Aorta (tissue), 5 donors: ENCODE results near the gene PDE6C. TPM values are rescaled to one million over a fixed set of nuclear protein-coding genes. Genes with fewer than 3 reads are reported as not detected.

ENCODE experiments used
- ATAC-seq: fragments of 200-7000 bp; cut with Tn5 transposase; one replicate; pipeline ENCODE4 v1.9.1; 2022; ENCODE audit warnings: moderate library complexity; ENCODE audit not compliant: low FRiP score
- DNase-seq, 2 donors: peaks; one replicate each; pipeline ENCODE4 v3.0.0-alpha.2; 2020
- H3K27ac ChIP-seq, 2 donors: one replicate each; pipeline ENCODE4 v1.5.1; 2013; ENCODE audit warnings: low read length in 2 of 2, mild to moderate bottlenecking in 2 of 2, moderate library complexity in 2 of 2, control low read depth in 1 of 2, inconsistent platforms in 1 of 2, low read depth in 1 of 2
- H3K27me3 ChIP-seq, 2 donors: one replicate each; pipeline ENCODE4 v1.6.1; 2013; ENCODE audit warnings: control low read depth in 1 of 2, low read length in 1 of 2, mild to moderate bottlenecking in 1 of 2, moderate library complexity in 1 of 2; ENCODE audit not compliant: insufficient read depth in 2 of 2, control insufficient read depth in 1 of 2
- H3K36me3 ChIP-seq, 2 donors: one replicate each; pipeline ENCODE4 v1.6.1; 2013; ENCODE audit warnings: control low read depth in 1 of 2, low read length in 1 of 2, mild to moderate bottlenecking in 1 of 2; ENCODE audit not compliant: insufficient read depth in 2 of 2, control insufficient read depth in 1 of 2
- H3K4me1 ChIP-seq, 2 donors: one replicate each; pipeline ENCODE4 v1.6.1; 2013; ENCODE audit warnings: low read length in 2 of 2, control low read depth in 1 of 2, mild to moderate bottlenecking in 1 of 2, moderate library complexity in 1 of 2; ENCODE audit not compliant: insufficient read depth in 2 of 2, control insufficient read depth in 1 of 2
- H3K4me3 ChIP-seq, 2 donors: one replicate each; pipeline ENCODE4 v1.5.1; 2013; ENCODE audit warnings: low read length in 2 of 2, control low read depth in 1 of 2, mild to moderate bottlenecking in 1 of 2
- H3K9me3 ChIP-seq: one replicate; pipeline ENCODE4 v1.6.1; 2013; ENCODE audit warnings: mild to moderate bottlenecking, low read length; ENCODE audit not compliant: control insufficient read depth
- WGBS, 2 donors: extraction: QIAGEN DNeasy Blood & Tissue Kit; methylation state at CpG; one replicate each; pipeline ENCODE4 v1.1.7; 2013; 5-methylcytosine and 5-hydroxymethylcytosine counted together
- intact Hi-C, 2 donors: fragments of 100-400 bp; cut with DNase I; formaldehyde crosslinking; loops; one replicate each; pipeline versions ENCODE4 v1.14.2 to v1.15.0; 2022
- polyA plus RNA-seq, 2 donors: library from polyadenylated mRNA; stranded (reverse); fragments of 200-250 nt; gene quantifications; one replicate each; pipeline ENCODE4 v1.2.3, GENCODE V29; 2013
- total RNA-seq, 2 donors: library from RNA; stranded (reverse); fragmentation: NEBNext Ultra II Directional; extraction: Animal tissue kit (Norgen Biotek cat#: 25700); gene quantifications; one replicate each; pipeline ENCODE4 v1.2.1, GENCODE V29; 2021
- donor health status: healthy with polysubstance abuse.
- donor health status: Bipolar disorder and iron deficiency.
- donor health status: DM: no; HTN: no; CAD: no.
- donor health status: DM: no; HTN: no; CAD: no.
- donor health status: DM: yes; HTN: yes; CAD: no.

The PDE6C gene
- total and polyA plus RNA-seq, 4 donors = not detected

DNA sequence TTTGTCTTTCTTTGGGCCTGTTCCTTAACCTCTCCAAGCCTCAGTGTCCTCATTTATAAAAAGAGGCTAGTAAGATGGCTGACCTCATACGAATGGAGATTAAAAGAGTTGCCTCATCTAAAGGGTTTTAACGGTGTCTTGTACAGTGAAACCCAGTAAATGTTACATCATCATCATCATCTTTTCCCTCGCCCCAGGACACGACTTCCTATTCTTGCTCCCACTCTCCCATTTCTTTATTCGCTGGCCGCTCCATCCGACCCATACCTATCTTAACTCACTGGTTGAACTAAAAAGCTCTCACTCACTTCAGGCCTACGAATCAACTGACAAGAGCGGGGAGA lies 89.5 kb downstream of the PDE6C start:
- ATAC-seq (peak; percentile 33), DNase-seq (no peak)
- intact Hi-C loops = loop anchor here (1.0 to 5.0 kb wide), 5 partner anchors 50 to 117 kb away; partner anchors contain the start of gene LGI1 (in 1 of the 2)
- H3K27ac ChIP-seq = peak overlapping the region in 1 of 2 donors; percentile 50
- no peaks in the 10 kb centered on the region for H3K27me3 ChIP-seq
- peaks cover 0 to 2% of the 10 kb centered on the region in 2 donors for H3K4me1 ChIP-seq
- peak overlapping the region; percentile 40 to 48 for H3K4me3 ChIP-seq
- no peaks in the 10 kb centered on the region for H3K9me3 ChIP-seq
- 0% methylated on average over 9 of the region's 9 CpGs for WGBS, 2 donors
- no peaks in the 10 kb centered on the region for H3K36me3 ChIP-seq

DNA sequence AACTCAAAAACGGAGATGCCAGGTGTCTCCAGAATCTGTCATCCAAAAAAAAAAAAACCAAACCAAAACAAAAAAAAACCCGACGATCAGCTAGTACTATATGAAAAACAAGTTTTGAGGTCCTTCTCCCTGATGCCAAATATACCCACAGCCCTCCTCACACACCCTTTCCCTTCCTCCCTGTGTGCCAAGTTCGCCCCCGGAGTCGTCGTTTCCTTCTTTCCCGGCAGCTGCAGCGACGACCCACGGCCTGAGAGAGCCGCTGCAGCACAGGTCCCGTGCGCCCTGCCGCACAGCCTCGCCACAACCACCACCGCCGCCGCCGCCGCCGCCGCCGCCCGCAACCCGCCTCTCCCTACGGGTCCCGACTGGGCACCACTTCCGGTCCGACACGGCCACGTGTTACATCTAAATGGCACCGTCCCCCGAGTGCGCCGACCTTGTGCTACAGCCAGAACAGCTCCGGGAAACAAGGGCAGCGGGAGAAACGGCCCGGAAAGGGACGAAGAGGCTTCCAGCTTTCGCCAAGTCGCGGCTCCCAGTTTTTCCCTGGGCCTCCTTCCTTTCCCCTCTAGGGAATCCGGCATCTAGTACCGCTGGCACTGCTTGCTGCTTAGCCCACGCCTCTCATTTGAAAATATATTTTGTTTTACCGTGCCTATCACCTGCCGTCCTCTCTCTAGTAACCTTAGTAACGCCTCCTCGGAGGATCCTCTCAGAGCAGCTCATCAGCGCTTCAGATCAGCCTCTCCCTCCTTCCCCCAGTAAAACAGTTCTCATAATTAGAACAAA lies 90.1 kb downstream of the PDE6C start, which contains the start of gene FRA10AC1:
TSS of gene FRA10AC1 (minus strand) at position 383 of the 792 bp plus-strand sequence. CDS start 2,486 bp downstream, outside the sequence.
- Histone ChIP-seq H3K4me3 (peak within 1 kb of the TSS; percentile 50 to 94), H3K27ac (peak within 1 kb of the TSS; percentile 37 to 84), H3K9me3 (no peaks in the 10 kb centered on the region), H3K4me1 (peaks cover 0 to 2% of the 10 kb centered on the region in 2 donors), H3K36me3 (no peaks in the 10 kb centered on the region), H3K27me3 (no peaks in the 10 kb centered on the region)
- intact Hi-C loops = loop anchor here (1.0 to 5.0 kb wide), 4 partner anchors 50 to 114 kb away; partner anchors contain the start of gene LGI1 (in 1 of the 2)
- ATAC-seq (peak; percentile 99), DNase-seq (peak; percentile 94 to 97)
- 0 to 1% methylated on average over 45 to 52 of the region's 52 CpGs for WGBS, 2 donors

DNA sequence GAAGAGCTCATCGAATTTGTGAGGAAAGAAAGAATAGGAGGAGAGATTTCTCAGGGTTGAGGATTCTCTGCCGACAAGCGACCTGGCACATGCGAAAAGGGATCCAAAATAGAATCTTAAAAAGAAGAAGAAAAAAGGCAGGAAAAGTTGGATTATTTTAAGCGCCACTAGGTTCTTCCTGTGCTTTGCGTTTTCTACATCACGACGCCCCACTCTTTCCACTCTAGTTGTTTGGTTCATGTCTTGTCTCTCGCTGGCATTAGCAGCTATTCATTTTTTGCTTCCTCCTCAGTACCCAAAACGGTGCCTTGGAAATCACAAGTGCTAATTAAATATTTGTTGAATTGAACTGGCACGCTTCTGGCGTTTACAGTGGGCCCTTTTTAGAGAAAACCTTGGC lies 90.7 kb downstream of the PDE6C start:
- H3K9me3 ChIP-seq = no peaks in the 10 kb centered on the region
- peaks cover 0 to 2% of the 10 kb centered on the region in 2 donors for H3K4me1 ChIP-seq
- H3K27ac ChIP-seq = peak overlapping the region; percentile 37 to 82
- H3K36me3 ChIP-seq = no peaks in the 10 kb centered on the region
- DNase-seq (no peak), ATAC-seq (no peak)
- intact Hi-C loops = loop anchor here (2.0 to 5.0 kb wide), 3 partner anchors 49 to 114 kb away; partner anchors contain the start of gene LGI1 (in 1 of the 2)
- H3K27me3 ChIP-seq = no peaks in the 10 kb centered on the region
- H3K4me3 ChIP-seq = peak overlapping the region; percentile 50 to 94
- WGBS, 2 donors = 1% methylated on average over 12 of the region's 12 CpGs

DNA sequence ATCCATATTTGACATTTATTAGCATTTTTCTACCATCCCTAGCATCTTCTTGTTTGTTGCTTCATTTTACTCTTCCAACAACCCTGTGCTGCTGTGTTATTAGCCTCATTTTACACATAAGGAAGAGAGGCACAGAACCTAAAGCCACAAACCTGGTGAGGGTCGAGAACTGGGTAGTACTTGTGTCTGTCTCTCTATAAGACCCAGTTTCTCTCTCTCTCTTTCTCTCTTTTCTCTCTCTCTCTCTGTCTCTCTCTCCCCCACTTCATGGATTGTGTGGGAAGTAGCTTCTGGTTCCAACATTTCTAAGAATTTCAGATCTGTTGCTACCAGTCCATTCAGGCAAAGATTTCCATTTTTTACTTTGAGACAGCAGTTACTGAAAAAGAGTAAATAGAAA lies 91.5 kb downstream of the PDE6C start:
- WGBS, 2 donors = 82 to 86% methylated on average over 1 of the region's 1 CpG
- no peak overlapping the region for H3K4me3 ChIP-seq
- H3K36me3 ChIP-seq = no peaks in the 10 kb centered on the region
- ATAC-seq = no peak
- H3K27ac ChIP-seq = no peak overlapping the region
- H3K27me3 ChIP-seq = no peaks in the 10 kb centered on the region
- intact Hi-C loops = loop anchor here (2.0 to 5.0 kb wide), 3 partner anchors 48 to 113 kb away; partner anchors contain the start of gene LGI1 (in 1 of the 2)
- DNase-seq = no peak
- H3K9me3 ChIP-seq = no peaks in the 10 kb centered on the region
- H3K4me1 ChIP-seq = peaks cover 0 to 2% of the 10 kb centered on the region in 2 donors

DNA sequence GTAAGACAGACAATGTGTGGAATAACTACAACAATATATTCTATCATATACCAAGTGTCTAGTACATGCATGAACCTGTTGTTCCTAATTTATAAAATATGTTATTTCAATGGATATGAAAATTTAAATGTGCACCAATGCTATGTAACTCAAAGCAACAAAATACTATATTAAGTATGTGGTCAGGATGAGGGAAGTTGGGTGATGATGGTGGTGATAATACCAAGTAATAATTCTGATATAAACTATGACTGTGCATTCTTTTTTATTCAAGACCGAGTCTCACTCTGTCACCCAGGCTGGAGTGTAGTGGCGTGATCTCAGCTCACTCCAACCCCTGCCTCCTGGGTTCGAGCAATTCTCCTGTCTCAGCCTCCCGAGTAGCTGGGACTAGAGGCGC lies 92.1 kb downstream of the PDE6C start:
- no peak overlapping the region for H3K27ac ChIP-seq
- H3K9me3 ChIP-seq = no peaks in the 10 kb centered on the region
- peaks cover 0 to 2% of the 10 kb centered on the region in 2 donors for H3K4me1 ChIP-seq
- ATAC-seq (no peak), DNase-seq (no peak)
- H3K27me3 ChIP-seq = no peaks in the 10 kb centered on the region
- WGBS, 2 donors = 92 to 94% methylated on average over 5 of the region's 5 CpGs
- no peaks in the 10 kb centered on the region for H3K36me3 ChIP-seq
- intact Hi-C loops = loop anchor here (5.0 kb wide), 2 partner anchors 48 to 53 kb away; partner anchors contain the start of gene LGI1 (in 1 of the 2)
- no peak overlapping the region for H3K4me3 ChIP-seq

DNA sequence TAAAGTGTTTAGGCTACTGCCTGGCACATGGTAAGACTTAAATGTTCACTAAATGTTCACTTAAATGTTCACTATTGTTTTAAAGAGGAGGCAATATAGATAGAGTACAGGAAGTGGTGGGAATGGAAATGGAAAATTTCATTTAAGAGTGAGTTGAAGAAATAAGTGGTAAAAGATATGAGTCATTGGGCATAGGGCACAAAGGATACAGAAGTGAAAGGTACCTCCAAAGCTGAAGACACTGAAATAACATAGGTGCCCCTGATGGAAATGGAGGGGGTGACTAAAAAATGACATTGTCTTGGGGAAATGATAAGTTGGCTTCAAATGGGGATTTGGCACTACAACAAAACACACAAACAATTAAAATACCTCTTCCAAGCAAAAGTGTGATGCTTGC lies 95.3 kb downstream of the PDE6C start:
- Histone ChIP-seq H3K27me3 (no peaks in the 10 kb centered on the region), H3K36me3 (no peaks in the 10 kb centered on the region), H3K9me3 (no peaks in the 10 kb centered on the region), H3K4me3 (no peak overlapping the region), H3K4me1 (no peaks in the 10 kb centered on the region), H3K27ac (no peak overlapping the region)
- ATAC-seq (no peak), DNase-seq (no peak)
- intact Hi-C loops = no loop called here

DNA sequence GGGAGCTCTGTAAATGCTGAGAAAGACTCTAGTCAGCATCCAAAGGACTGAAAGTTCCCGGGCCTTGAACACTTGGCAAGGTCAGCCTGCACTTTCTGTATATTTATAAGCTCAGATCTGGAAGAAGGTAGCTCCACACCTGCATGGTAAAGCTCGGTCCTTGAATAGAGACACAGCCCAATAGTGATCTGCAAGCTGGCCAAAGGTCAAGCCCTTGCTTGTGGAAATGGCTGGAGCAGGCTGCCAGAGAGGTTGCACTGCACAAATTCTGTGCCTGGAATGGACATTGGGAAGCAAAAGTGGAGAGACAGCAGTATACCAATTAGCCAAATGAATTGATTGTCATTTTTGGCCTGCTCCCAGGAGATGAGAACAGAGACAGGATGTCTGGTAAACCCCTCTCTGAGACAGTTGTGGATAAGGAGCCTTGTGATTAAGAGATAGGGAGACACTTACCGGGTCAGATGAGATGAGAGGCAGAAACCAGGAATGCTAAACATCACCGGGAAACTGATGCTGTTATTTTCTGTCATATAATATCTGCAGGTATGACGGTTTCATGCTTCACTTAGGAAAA lies 98.1 kb downstream of the PDE6C start:
- H3K27ac ChIP-seq = no peak overlapping the region
- intact Hi-C loops = no loop called here
- 66 to 83% methylated on average over 5 of the region's 5 CpGs for WGBS, 2 donors
- no peaks in the 10 kb centered on the region for H3K36me3 ChIP-seq
- H3K27me3 ChIP-seq = no peaks in the 10 kb centered on the region
- H3K9me3 ChIP-seq = no peaks in the 10 kb centered on the region
- no peaks in the 10 kb centered on the region for H3K4me1 ChIP-seq
- no peak for DNase-seq
- no peak for ATAC-seq
- H3K4me3 ChIP-seq = no peak overlapping the region

DNA sequence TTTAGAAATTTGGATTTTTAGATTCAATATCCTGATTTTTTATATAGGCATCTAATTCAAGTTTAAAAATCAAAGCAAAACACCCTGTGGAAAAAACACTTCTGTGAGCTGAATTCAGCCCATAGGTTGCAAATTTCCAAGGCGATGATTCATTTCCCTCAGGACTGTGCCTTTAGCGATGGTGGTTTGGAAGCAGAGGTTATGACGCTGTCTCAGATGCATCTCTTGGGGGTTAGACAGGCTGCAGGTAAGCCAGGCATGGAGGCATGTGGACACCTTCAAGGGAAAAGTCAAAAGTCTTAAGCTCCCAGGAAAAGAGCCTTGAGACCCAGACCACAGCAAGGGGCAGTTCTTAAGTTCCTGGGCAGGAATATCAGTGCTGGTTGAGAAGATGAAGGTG lies 99.6 kb downstream of the PDE6C start:
- H3K4me3 ChIP-seq = no peak overlapping the region
- DNase-seq (no peak), ATAC-seq (no peak)
- no peaks in the 10 kb centered on the region for H3K9me3 ChIP-seq
- no peak overlapping the region for H3K27ac ChIP-seq
- no peaks in the 10 kb centered on the region for H3K27me3 ChIP-seq
- WGBS, 2 donors = 68 to 74% methylated on average over 3 of the region's 3 CpGs
- intact Hi-C loops = no loop called here
- H3K4me1 ChIP-seq = no peaks in the 10 kb centered on the region
- H3K36me3 ChIP-seq = no peaks in the 10 kb centered on the region
